Activated CD4-positive, alpha-beta T cell treated with anti-CD3 and anti-CD28 coated beads for 48 hours (primary cell): ENCODE results near the gene RNF133.

Experiments
- DNase-seq: peaks from one replicate; pipeline ENCODE4 v3.0.0-alpha.2; 2020

The RNF133 gene

DNA sequence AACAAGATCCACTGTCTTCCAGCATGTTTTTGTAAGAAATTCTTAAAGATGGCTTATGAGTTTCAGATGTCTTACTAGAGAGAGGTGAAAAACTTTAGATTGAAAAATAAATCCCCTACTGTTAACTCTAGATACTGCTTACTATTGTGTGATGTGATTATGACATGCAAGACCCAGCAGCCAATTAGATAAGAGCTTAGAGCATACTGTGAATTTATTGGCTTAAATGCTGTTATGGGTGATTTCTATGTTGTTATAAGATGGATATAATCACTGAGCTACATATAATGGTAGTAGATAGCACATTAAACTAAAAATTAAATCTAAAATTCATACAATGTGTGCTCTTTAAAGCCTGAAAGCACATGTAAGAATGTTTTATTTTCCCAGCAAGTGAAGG is at the start of gene RNF133:
RNF133 (minus strand) TSS at position 101 of the 400 bp plus-strand sequence. CDS start 199 bp downstream, outside the sequence.
- no peak for DNase-seq

GRCh38 chr7:122748195-122748594 is 49.3 kb upstream of the RNF133 start:
- DNase-seq = no peak

- no peak for DNase-seq
Measured at GRCh38 chr7:122746948-122747347, 48.0 kb upstream of the RNF133 start.

DNA sequence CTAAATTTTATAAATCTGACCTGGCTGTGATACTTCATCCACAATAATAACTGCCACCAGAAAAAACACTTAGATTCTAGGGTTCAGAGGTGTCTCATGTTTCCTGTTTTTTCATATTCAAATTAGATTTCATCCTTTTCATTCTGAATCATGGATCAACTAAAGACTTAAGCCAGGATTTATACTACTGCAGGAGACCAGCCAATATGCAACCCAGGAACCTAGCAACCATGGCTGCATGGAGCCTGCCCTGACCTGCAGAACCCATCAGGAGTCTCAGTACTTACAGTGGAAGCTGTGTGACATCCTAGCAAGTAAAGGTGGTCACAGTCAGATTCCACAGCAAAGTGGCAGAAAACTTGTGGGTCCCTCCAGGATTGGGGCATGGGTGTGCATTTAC is 44.3 kb upstream of the RNF133 start:
- no peak for DNase-seq

DNA sequence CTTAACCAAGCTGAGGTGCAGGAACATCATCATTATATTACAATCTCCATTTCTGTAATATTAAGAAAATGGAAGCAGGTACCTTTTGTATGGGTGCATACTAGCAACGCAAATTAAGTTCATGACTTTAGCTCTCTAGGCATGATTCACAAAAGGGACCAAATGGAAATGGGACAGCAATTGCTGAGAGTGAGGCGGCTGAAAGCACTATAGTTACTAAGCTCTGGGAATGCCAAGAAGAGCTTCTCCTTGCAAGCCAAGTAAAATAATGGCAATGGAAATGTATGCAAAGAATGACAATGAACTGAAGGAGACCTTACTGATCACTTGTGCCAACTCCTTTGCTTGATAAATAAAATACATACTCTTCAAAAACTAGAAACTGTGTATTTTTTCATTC is 40.0 kb upstream of the RNF133 start:
- DNase-seq = no peak

GRCh38 chr7:122736183-122736582 is 37.3 kb upstream of the RNF133 start:
- no peak for DNase-seq

- no peak for DNase-seq
Measured at GRCh38 chr7:122727759-122728158, 28.8 kb upstream of the RNF133 start.

GRCh38 chr7:122727354-122727753 is 28.4 kb upstream of the RNF133 start:
- no peak for DNase-seq

DNA sequence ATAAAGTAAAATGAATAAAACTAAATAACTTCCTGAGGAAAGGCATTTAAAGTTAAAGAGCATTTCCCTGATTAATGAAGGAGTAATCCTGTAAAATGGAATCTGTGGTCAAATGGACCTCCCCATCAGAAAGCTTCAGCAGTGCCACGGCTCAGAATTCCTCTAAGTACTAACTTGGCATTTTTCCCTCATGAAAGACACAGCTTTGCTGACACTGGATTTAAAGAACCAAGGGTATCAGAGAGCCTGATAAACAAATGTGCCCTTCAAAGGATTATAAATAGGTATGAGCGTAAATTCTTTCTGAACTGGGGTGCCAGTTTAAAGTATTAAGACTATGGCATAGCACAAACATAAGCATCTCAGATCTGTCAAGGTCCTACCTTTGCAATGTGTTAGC is 28.0 kb upstream of the RNF133 start:
- no peak for DNase-seq

- DNase-seq = no peak
Measured at GRCh38 chr7:122724366-122724765, 25.4 kb upstream of the RNF133 start.

DNA sequence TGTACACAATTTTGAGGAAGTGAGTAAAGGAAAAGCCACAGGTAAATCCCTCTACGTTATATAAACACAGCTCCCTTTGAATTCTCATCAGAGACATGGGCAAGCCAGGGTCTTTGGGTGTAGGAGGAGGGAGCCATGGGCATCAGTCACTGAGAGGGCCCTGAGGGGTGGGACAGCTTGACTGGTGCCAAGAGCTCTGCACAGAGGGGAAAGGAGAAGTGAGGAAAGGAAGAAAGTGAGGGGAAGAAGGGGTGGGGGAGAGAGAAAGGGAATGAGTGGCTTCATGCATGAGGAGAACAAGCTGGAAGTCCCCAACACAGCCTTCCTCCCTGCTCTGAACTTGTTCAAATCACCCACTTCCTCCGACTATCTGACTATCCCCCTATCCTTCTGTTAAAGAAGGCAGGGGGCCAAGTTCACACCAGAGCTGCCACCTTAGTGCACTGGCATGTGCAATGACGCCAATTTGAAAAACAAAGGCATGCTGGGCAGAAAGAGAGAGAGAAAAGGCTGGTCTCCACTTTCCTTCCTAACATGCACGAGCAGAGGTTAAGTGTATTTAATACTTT is 20.2 kb upstream of the RNF133 start:
- DNase-seq = no peak

GRCh38 chr7:122717356-122718089 is 18.6 kb upstream of the RNF133 start:
- no peak for DNase-seq

GRCh38 chr7:122715183-122715582 is 16.3 kb upstream of the RNF133 start:
- no peak for DNase-seq

DNA sequence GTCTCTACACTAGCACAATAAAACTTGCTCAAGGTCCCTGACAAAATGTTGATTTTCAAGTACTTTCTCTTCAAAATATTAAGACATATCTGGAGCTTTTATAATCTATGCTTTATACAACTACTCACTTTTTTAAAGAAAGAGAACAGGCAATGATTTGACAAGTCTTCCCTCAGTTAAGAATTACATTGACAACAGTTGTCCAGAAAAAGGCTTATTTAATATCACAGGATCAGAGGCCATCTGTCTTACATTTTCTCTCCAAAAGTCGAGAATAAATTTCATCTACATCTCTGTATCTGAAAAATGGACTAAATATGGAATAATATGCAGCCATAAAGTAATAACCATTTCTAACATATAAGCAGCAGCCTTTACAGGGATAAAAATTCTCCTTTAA is 12.0 kb upstream of the RNF133 start:
- DNase-seq = no peak

- no peak for DNase-seq
Measured at GRCh38 chr7:122709930-122710646, 11.2 kb upstream of the RNF133 start.

DNA sequence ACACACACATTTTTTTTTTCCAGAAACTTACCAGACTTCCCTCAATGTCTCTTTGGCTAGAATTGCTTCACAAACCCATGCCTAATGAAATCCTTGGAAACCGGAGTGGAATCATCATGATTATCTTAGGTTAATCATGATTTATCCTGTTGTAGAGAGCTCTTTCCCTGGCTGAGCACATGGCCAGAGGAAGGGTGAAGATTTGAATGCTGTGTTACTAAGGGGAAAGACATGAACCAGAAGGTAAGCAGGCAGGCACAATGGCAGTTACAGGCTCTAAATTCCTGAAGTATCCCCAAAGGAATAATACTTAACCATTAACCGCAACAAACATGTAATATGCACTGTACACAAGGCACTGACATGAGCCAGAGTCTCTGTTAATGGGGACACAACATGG is 7.9 kb upstream of the RNF133 start:
- no peak for DNase-seq

DNA sequence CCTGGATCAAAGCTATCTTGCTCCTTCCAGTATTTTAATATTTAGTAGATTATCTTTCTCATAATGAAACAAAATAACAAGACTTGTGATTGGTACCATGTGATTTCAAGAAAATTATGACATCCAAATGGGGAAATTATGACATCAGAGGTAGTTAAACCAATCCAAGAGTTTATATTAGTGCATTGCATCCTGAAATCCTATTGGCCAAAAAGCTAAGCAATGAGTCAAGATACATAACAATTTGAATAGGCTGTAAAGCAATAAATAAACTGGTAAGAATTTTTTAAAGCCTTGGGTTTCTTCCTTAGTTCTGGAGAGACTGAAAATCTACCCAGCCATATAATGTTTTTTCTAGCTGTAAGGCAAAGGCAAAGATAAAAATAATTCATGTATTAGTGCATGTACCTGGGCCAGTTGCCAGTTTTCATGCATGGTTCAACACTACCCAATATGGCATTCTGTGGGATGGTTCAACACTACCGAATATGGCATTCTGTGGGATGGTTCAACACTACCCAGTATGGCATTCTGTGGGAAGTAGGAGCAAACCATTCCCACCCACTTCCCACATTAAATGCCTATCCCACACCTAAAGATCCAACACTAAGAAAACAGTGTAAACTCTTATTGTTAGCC is 4.1 kb upstream of the RNF133 start, which contains the start of gene RNF148:
RNF148 (minus strand) TSS at position 51 of the 639 bp plus-strand sequence. CDS start 172 bp downstream, outside the sequence.
- no peak for DNase-seq

- DNase-seq = no peak
Measured at GRCh38 chr7:122695816-122696215, 3.1 kb downstream of the RNF133 start.

GRCh38 chr7:122694697-122695096 is 4.2 kb downstream of the RNF133 start:
- DNase-seq = no peak

- no peak for DNase-seq
Measured at GRCh38 chr7:122692769-122693309, 6.1 kb downstream of the RNF133 start.

DNA sequence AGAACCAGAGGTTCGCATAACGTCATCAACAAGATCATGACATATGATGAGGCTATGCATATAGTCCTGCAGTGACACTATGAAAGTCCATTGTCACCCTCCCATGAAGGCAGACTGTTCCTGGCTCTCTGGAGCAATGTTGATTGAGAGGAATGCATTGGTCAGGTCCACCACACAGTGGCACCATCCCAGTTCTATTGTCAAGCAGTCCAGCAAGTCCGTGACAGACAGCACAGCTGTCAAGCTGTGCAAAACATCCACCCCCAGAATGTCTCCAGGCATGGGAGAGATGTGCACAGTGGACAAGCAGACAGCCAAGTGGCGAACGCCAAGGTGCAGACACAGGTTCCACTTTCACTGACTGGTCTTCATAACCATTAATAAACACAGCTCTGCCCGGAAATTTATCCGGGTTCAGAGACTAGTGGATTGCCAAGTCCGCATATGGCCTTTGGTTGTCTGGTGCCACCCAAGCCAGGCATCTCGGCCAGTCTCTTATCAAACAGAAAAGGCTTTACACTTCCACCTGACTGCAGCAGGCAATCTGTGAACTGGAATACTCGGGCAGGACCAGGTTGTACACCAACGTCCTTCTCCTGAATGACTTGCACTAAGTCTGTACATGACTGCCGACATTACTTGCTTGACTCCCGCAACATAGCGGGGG is 7.2 kb downstream of the RNF133 start:
- no peak for DNase-seq

DNA sequence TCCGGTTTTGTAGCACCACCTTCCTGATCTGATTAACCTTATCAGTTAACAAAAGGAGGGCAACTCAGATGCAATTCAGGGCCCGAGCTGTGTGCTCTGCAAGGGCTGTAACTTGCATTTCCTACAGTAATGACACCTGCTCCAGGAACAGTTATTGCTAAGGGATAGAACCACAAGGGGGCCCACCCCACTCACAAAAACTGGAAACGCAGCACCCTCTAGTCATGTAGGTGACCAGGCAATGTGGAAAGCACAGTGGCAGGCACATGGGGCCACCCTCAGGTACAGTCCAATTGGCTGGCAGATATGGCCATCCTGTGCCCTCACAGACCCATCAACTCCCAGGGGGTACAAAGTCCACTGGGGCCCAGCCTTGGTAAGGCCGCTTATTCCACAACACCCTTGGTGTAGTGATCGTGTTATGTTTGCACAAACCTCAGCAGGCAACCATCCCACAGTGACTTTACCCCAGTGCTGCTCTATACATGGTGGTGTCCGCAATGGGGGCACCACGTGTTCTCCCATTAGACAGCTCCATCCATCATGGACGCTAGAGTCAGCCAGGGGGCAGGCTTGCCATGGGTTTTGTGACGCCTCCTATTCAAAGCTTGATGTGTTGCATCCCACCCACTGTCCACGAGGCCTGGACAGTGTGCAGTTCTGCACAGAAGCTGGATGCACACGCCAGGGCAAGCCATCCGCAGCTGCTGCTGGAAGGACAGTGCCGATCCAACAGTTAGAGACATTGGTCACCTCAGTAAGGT is 9.4 kb downstream of the RNF133 start:
- no peak for DNase-seq
